ENCODE data around the gene EAF1.
"Not testable (repeated sequence)": the region's sequence is repeated elsewhere in the genome, so short reads cannot be mapped to it uniquely, and the experiment has no call there.

Gene EAF1

DNA sequence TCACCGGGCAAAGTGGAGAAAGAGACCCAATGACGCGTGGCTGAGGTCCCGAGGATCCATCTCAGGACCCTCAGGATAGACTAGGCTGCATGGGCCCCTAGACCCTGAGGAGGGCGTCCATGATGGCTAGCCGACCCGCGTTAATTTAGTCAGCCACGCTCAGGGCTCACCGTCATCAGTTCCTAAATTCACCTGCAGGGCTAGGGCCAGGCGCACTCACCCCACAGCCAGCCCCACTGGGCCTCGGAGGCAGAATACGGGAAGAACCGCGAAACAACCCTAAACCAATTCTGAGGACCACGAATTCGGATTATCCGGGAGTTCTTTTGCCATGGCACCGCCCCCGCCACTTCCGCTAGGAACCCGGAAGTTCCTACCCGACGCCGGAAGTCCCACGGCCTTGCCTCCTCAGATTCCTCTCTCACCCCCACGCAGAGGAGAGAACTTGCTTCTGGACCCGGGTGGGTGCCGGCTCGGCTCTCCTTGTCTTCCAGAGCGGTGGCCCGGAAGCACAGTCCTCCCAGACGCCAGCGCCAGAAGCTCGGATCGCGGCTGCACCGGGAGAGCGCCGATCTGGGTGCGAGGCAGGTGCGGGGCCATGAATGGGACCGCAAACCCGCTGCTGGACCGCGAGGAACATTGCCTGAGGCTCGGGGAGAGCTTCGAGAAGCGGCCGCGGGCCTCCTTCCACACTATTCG is at the start of gene EAF1, which contains the start of gene METTL6:
EAF1 (plus strand) TSS at position 417 of the 699 bp plus-strand sequence; CDS start at position 599, 182 bp downstream.
METTL6 (minus strand) TSS at position 363 of the 699 bp plus-strand sequence. CDS start 1,033 bp downstream, outside the sequence.
- peak; percentile 47 for DNase-seq

DNA sequence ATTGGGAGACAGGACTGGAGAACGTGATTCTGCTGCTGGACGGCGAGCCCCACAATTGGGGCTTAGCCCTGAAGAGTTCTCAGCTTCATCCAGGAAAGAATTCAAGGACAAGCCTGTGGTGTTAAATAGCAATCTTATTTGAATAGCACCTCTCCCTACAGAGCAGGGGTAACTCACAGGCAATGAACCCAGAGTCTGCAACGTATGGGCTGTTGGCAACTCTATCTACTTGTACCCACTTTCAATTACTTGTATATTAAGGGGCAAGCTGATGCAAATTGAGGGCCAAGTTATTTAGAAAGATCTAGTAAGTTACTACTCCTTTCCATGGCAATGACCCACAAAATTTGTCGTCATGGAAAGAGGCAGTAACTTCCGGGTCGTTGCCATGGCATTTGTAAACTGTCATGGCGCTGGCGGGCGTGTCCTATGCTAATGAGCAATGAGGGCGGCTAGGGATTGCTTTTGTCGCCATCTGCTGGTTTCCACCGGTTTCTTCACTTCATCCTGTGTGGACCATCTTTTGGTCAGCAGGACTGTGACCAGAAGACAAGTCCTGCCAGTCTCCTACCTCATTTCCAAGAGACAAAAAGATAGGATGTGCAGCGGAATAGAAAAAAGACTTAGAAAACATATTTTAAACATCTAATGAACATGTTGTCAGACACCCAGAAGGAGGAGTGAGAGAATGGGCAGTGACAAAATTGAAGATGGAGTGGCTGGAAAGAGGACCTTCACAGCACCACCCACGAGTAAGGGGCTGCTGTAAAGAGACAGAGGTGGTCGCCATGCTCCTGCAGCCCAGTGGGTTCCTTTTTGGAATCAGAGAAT is 49.2 kb upstream of the EAF1 start:
- peak; percentile 55 for DNase-seq

- DNase-seq, result no peak
These were observed 46.2 kb upstream of the EAF1 start for GRCh38 chr3:15380980-15381890.

DNA sequence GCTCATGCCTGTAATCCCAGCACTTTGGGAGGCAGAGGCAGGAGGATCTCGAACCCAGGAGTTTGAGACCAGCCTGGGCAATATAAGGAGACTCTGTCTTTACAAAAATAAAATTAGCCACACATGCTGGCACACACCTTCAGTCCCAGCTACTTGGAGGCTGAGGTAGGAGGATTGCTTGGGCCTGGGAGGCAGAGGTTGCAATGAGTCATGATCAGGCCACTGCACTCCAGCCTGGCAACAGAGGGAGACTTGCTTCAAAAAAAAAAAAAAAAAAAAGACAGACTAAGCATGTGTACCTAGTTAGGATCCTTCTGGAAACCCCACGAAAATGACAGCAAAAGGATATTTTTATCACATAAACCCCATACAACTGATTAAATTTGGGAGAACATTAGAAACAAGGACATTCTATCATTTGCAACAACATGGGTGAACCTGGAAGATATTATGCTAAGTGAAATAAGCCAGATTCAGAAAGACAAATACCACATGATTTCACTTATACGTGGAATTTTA is 44.9 kb upstream of the EAF1 start:
- no peak for DNase-seq

GRCh38 chr3:15384510-15385237 is 42.7 kb upstream of the EAF1 start:
- DNase-seq, result no peak

GRCh38 chr3:15385238-15385695 is 42.1 kb upstream of the EAF1 start:
- not testable (repeated sequence) for DNase-seq

- DNase-seq, result no peak
These were observed 41.3 kb upstream of the EAF1 start for GRCh38 chr3:15385901-15386653.

GRCh38 chr3:15386654-15386955 is 40.8 kb upstream of the EAF1 start:
- DNase-seq, result not testable (repeated sequence)

GRCh38 chr3:15387171-15387581 is 40.2 kb upstream of the EAF1 start:
- no peak for DNase-seq

DNA sequence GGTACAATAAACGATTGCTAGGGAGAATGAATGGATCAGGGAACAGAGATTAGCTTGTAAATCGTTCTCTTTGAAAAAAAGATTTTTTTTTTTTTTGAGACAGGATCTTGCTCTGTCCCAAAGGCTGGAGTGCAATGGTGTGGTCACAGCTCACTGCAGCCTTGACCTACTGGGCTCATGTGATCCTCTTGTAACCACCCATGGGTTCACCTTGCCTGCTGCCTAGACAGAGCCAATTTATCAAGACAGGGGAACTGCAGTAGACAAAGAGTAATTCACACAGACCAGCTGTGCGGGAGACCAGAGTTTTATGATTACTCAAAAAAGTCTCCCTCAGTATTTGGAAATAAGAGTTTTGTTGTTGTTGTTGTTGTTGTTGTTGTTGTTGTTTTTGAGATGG is 39.7 kb upstream of the EAF1 start:
- no peak for DNase-seq

DNA sequence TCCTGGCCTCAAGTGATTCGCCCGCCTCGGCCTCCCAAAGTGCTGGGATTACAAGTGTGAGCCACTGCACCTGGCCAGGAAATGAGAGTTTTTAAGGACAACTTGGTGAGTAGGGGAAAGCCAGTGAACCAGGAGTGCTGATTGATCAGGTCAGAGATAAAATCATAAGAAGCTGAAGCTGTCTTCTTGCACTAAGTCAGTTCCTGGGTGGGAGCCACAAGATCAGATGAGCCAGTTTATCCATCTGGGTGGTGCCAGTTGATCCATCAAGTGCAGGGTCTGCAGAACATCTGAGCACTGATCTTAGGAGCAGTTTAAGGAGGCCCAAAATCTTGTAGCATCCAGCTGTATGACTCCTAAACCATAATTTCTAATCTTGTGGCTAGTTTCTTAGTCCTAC is 39.1 kb upstream of the EAF1 start:
- DNase-seq, result not testable (repeated sequence)

- no peak for DNase-seq
These were observed 36.9 kb upstream of the EAF1 start for GRCh38 chr3:15390460-15390859.

- DNase-seq, result no peak
These were observed 36.4 kb upstream of the EAF1 start for GRCh38 chr3:15391007-15391406.

- not testable (repeated sequence) for DNase-seq
These were observed 34.1 kb upstream of the EAF1 start for GRCh38 chr3:15393252-15393651.

DNA sequence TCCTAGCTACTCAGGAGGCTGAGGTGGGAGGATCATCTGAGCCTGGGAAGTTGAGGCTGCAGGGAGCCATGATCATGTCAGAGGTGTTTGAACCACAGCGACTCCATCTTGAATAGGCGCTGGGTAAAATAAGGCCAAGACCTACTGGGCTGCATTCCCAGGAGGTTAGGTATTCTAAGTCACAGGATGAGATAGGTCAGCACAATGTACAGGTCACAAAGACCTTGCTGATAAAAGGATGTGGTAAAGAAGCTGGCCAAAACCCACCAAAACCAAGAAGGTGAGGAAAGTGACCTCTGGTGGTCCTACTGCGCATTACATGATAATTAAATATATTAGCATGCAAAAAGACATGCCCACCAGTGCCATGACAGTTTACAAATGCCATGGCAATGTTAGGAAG is 28.7 kb upstream of the EAF1 start:
- DNase-seq, result not testable (repeated sequence)

GRCh38 chr3:15399970-15400369 is 27.4 kb upstream of the EAF1 start:
- DNase-seq, result no peak

GRCh38 chr3:15401936-15402335 is 25.5 kb upstream of the EAF1 start:
- no peak for DNase-seq

- no peak for DNase-seq
These were observed 23.9 kb upstream of the EAF1 start for GRCh38 chr3:15403495-15403894.

DNA sequence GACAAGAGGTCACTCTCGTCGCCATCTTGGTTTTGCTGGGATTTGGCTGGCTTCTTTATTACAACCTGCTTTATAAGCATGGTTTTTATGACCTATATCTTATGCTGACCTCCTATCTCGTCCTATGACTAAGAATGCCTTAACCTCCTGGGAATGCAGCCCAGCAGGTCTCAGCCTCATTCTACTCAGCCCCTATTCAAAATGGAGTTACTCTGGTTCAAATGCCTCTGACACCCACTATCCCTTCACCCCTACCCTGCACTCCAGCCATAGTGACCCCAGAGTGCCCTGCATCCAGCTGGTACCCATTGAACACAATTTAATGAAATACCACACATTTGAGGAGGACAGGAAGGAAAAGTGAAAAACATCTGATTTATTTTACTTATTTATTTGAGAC is 23.4 kb upstream of the EAF1 start:
- DNase-seq, result no peak

GRCh38 chr3:15404767-15405166 is 22.6 kb upstream of the EAF1 start:
- no peak for DNase-seq

DNA sequence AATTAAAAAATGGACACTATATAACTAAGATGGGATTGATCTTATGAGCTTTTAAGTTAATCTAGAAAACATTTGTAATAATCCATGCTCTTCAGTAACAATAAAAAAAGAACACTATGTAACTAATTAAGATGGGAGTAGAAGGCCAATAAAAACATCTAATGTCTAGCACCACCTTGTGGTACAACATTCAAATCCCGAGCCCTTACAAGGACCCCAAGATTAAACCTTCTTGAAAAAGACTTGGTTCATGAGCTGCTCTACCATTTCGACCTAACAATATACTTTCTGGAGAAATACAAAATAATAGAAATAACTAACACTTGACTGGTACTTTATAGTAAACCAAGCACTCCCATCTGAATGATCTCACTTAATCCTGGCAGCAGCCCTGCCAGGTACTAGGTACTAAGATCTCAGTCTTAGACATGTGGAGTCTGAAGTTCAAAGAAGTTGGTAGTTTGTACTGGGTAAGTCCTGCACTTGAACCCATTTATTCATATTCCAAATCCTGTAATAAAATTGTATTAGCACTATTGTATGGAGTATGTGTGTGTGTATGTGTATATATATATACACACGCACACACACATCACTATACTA is 21.8 kb upstream of the EAF1 start:
- peak; percentile 13 for DNase-seq

Measured in NCI-H526 treated with DMSO at 0.1 percent for 48 hours (cell line).